ENCODE results near the gene BSDC1. TPM values are rescaled to one million over a fixed set of nuclear protein-coding genes. Genes with fewer than 3 reads are reported as not detected.

Gene BSDC1
- total RNA-seq, 1 donor from 2014 or later: 93.6 TPM

GRCh38 chr1:32349211-32349708 is 45.0 kb downstream of the BSDC1 start:
- Mint-ChIP-seq H3K27ac (no peak overlapping the region), H3K4me1 (ENCODE audit: low read depth) (peaks cover 18% of the 10 kb centered on the region), H3K4me3 (ENCODE audit: low read depth) (no peak overlapping the region)

GRCh38 chr1:32346532-32347157 is 47.6 kb downstream of the BSDC1 start:
- H3K4me3 Mint-ChIP-seq (ENCODE audit: low read depth): no peak overlapping the region
- H3K27ac Mint-ChIP-seq: no peak overlapping the region
- peaks cover 2% of the 10 kb centered on the region for H3K27me3 Mint-ChIP-seq
- TF ChIP-seq CTCF (IDR thresholded peaks at IDR 0.05; ENCODE audit: unreplicated experiment): no peak
- no peak for DNase-seq (ENCODE audit: low spot score, unreplicated experiment)
- H3K9me3 Mint-ChIP-seq (ENCODE audit: low read depth): no peaks in the 10 kb centered on the region
- H3K36me3 Mint-ChIP-seq (ENCODE audit: insufficient read depth): no peaks in the 10 kb centered on the region
- peaks cover 6% of the 10 kb centered on the region for H3K4me1 Mint-ChIP-seq (ENCODE audit: low read depth)

More at GRCh38 chr1:32349211-32349708, 45.0 kb downstream of the BSDC1 start:
- no peak for DNase-seq (ENCODE audit: low spot score, unreplicated experiment)
- peaks cover 2% of the 10 kb centered on the region for H3K27me3 Mint-ChIP-seq
- H3K36me3 Mint-ChIP-seq (ENCODE audit: insufficient read depth): no peaks in the 10 kb centered on the region
- no peak for TF ChIP-seq CTCF (IDR thresholded peaks at IDR 0.05; ENCODE audit: unreplicated experiment)
- no peaks in the 10 kb centered on the region for H3K9me3 Mint-ChIP-seq (ENCODE audit: low read depth)

GRCh38 chr1:32345289-32345827 is 48.9 kb downstream of the BSDC1 start:
- Mint-ChIP-seq H3K4me1 (ENCODE audit: low read depth) (peaks cover 6% of the 10 kb centered on the region), H3K27ac (no peak overlapping the region), H3K4me3 (ENCODE audit: low read depth) (no peak overlapping the region), H3K27me3 (peaks cover 3% of the 10 kb centered on the region), H3K9me3 (ENCODE audit: low read depth) (no peaks in the 10 kb centered on the region), H3K36me3 (ENCODE audit: insufficient read depth) (no peaks in the 10 kb centered on the region)
- no peak for TF ChIP-seq CTCF (IDR thresholded peaks at IDR 0.05; ENCODE audit: unreplicated experiment)
- no peak for DNase-seq (ENCODE audit: low spot score, unreplicated experiment)

- Mint-ChIP-seq H3K9me3 (ENCODE audit: low read depth) (no peaks in the 10 kb centered on the region), H3K27me3 (peaks cover 16% of the 10 kb centered on the region), H3K4me3 (ENCODE audit: low read depth) (no peak overlapping the region), H3K36me3 (ENCODE audit: insufficient read depth) (no peaks in the 10 kb centered on the region), H3K27ac (no peak overlapping the region), H3K4me1 (ENCODE audit: low read depth) (peaks cover 15% of the 10 kb centered on the region)
- DNase-seq (ENCODE audit: low spot score, unreplicated experiment): no peak
- no peak for TF ChIP-seq CTCF (IDR thresholded peaks at IDR 0.05; ENCODE audit: unreplicated experiment)
Observed at GRCh38 chr1:32342704-32343103, 51.5 kb downstream of the BSDC1 start.

GRCh38 chr1:32341971-32342370 is 52.3 kb downstream of the BSDC1 start:
- Mint-ChIP-seq H3K4me1 (ENCODE audit: low read depth) (peaks cover 16% of the 10 kb centered on the region), H3K27me3 (peaks cover 16% of the 10 kb centered on the region), H3K36me3 (ENCODE audit: insufficient read depth) (no peaks in the 10 kb centered on the region), H3K27ac (no peak overlapping the region), H3K4me3 (ENCODE audit: low read depth) (no peak overlapping the region), H3K9me3 (ENCODE audit: low read depth) (no peaks in the 10 kb centered on the region)
- TF ChIP-seq CTCF (IDR thresholded peaks at IDR 0.05; ENCODE audit: unreplicated experiment): no peak
- DNase-seq (ENCODE audit: low spot score, unreplicated experiment): no peak
